Stomach (tissue), 4 donors: ENCODE data around the gene CCBE1.

Experiments
- EP300 ChIP-seq: sonication (generic); formaldehyde crosslinking; IDR thresholded peaks from one replicate; pipeline ENCODE4 v1.6.1; 2017; ENCODE audit warnings: antibody characterized with exemption
- POLR2A ChIP-seq, 4 donors: fragments of 450-650 bp; IDR thresholded peaks; one replicate each; pipeline ENCODE4 v1.6.1; 2016; ENCODE audit warnings: antibody characterized with exemption in 4 of 4, control low read depth in 2 of 4, mild to moderate bottlenecking in 1 of 4, moderate library complexity in 1 of 4
- POLR2AphosphoS5 ChIP-seq, 3 donors: sonication (generic); formaldehyde crosslinking; IDR thresholded peaks; one replicate each; pipeline ENCODE4 v1.6.1; 2016; ENCODE audit warnings: antibody characterized with exemption in 3 of 3
- TF ChIP-seq, protein P1 (sequence below), 7 experiments: fragments of 450-650 bp in 4 of 7; fragments of 200-600 bp in 3 of 7; sonication (generic) in 3 of 7; IDR thresholded peaks; one replicate each; pipeline ENCODE4 v1.5.1; 2016 to 2019; ENCODE audit warnings: antibody characterized with exemption in 7 of 7, control low read depth in 2 of 7, mild to moderate bottlenecking in 1 of 7

DNA sequence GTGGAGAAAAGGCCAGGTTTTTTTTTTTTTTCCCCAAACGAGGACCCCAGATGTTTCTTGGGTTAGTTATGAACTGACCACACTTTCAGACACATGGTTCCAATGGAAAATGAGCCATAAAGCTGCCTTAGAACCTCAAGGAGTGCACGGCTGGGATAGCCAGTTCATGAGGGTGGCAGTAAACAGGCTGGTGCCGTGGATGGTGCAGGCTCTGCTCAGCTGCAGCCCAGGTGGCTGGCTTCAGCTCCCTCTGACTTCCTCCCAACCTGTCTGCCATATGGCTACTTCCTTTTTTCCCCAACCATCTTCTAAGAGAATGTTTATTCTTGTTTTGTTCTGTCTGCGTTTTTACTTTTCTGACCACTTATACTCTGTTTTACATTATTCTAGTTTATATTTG lies 228.4 kb downstream of the CCBE1 start:
- TF ChIP-seq POLR2AphosphoS5 (IDR thresholded peaks at IDR 0.05) (no peak), EP300 (no peak), POLR2A (IDR thresholded peaks at IDR 0.05) (no peak)
- TF ChIP-seq, protein P1, sequence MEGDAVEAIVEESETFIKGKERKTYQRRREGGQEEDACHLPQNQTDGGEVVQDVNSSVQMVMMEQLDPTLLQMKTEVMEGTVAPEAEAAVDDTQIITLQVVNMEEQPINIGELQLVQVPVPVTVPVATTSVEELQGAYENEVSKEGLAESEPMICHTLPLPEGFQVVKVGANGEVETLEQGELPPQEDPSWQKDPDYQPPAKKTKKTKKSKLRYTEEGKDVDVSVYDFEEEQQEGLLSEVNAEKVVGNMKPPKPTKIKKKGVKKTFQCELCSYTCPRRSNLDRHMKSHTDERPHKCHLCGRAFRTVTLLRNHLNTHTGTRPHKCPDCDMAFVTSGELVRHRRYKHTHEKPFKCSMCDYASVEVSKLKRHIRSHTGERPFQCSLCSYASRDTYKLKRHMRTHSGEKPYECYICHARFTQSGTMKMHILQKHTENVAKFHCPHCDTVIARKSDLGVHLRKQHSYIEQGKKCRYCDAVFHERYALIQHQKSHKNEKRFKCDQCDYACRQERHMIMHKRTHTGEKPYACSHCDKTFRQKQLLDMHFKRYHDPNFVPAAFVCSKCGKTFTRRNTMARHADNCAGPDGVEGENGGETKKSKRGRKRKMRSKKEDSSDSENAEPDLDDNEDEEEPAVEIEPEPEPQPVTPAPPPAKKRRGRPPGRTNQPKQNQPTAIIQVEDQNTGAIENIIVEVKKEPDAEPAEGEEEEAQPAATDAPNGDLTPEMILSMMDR (IDR thresholded peaks at IDR 0.05): no peak
